NT2/D1 (cell line): ENCODE data around the gene TM9SF4.

Source experiments
- DNase-seq: peaks from one replicate; pipeline ENCODE4 v3.0.0-alpha.2; 2011; ENCODE audit warnings: low read depth, low spot score
- H3K27me3 ChIP-seq: 2 replicates; pipeline ENCODE4 v1.6.0; 2011; ENCODE audit warnings: mild to moderate bottlenecking; ENCODE audit not compliant: insufficient read length, insufficient read depth
- H3K36me3 ChIP-seq: 2 replicates; pipeline ENCODE4 v1.6.1; 2011; ENCODE audit warnings: mild to moderate bottlenecking, low read length, mixed read lengths; ENCODE audit not compliant: insufficient read depth, insufficient read length
- H3K4me1 ChIP-seq: 2 replicates; pipeline ENCODE4 v1.5.1; 2011; ENCODE audit not compliant: insufficient read depth, insufficient read length
- H3K4me3 ChIP-seq: 2 replicates; pipeline ENCODE4 v1.5.1; 2011; ENCODE audit warnings: low read depth; ENCODE audit not compliant: insufficient read length
- H3K9ac ChIP-seq: 2 replicates; pipeline ENCODE4 v1.6.0; 2011; ENCODE audit warnings: low read depth; ENCODE audit not compliant: insufficient read length
- H3K9me3 ChIP-seq: 2 replicates; pipeline ENCODE4 v1.5.1; 2011; ENCODE audit warnings: mild to moderate bottlenecking, low read length; ENCODE audit not compliant: insufficient read depth
- SUZ12 ChIP-seq: IDR thresholded peaks from 2 replicates; pipeline ENCODE4 v1.6.1; 2011; ENCODE audit not compliant: insufficient read length, insufficient read depth; ENCODE audit errors: extremely low read depth
- YY1 ChIP-seq: IDR thresholded peaks from 2 replicates; pipeline ENCODE4 v1.6.1; 2011; ENCODE audit not compliant: insufficient read length, insufficient read depth
- ZNF274 ChIP-seq: IDR thresholded peaks from 2 replicates; pipeline ENCODE4 v1.6.1; 2011; ENCODE audit warnings: mild to moderate bottlenecking, low read depth, low read length

The TM9SF4 gene

DNA sequence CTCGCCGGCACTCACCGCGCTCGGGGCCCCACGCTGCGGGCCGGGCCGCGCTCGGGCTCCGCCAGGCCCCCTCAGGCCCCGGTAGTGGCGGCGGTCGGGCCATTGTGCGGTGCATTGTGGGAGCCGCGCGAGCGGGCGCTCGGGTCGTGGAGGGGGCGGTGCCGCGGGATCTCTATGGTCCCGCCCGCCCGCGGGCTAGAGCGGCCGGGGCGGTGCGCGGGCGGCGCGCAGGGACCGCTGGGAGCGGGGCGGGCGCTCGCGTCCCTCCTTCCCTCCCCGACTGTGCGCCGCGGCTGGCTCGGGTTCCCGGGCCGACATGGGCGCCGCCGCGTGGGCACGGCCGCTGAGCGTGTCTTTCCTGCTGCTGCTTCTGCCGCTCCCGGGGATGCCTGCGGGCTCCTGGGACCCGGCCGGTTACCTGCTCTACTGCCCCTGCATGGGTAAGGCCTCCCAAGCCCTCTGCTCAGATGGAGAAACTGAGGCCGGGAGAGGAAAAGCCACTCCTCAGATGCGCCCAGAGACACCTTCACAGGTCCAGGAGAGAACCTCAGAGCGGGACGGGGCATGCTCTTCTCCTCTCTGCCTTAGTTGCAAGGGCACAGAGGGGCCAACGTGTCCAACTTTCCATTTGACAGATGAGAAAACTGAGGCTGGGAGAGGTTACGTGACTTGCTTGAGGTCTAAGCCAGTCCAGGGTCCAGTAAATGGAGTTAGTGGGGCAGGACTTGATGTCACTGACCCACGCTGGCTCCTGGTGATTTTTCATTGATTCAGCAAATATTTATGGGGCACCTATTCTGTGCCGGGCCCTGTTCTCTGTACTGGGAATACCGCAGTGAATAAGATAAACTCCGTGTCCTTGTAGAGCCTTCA is 98.3 kb downstream of the TM9SF4 start, which contains the start of the genes PLAGL2 and POFUT1:
TSS of gene PLAGL2 (minus strand) at position 118 of the 873 bp plus-strand sequence. CDS start 5,565 bp downstream, outside the sequence.
TSS of gene POFUT1 (plus strand) at position 255 of the 873 bp plus-strand sequence. CDS start at position 317, 62 bp downstream.
- no peaks in the 10 kb centered on the region for H3K4me1 ChIP-seq
- H3K27me3 ChIP-seq = no peaks in the 10 kb centered on the region
- peak within 1 kb of the TSS; percentile 98 for H3K4me3 ChIP-seq
- no peaks in the 10 kb centered on the region for H3K9me3 ChIP-seq
- peak within 1 kb of the TSS; percentile 96 for H3K9ac ChIP-seq
- TF ChIP-seq YY1 (no peak), ZNF274 (no peak), SUZ12 (no peak)
- peak; percentile 51 for DNase-seq
- peaks cover 67% of the 10 kb centered on the region for H3K36me3 ChIP-seq

DNA sequence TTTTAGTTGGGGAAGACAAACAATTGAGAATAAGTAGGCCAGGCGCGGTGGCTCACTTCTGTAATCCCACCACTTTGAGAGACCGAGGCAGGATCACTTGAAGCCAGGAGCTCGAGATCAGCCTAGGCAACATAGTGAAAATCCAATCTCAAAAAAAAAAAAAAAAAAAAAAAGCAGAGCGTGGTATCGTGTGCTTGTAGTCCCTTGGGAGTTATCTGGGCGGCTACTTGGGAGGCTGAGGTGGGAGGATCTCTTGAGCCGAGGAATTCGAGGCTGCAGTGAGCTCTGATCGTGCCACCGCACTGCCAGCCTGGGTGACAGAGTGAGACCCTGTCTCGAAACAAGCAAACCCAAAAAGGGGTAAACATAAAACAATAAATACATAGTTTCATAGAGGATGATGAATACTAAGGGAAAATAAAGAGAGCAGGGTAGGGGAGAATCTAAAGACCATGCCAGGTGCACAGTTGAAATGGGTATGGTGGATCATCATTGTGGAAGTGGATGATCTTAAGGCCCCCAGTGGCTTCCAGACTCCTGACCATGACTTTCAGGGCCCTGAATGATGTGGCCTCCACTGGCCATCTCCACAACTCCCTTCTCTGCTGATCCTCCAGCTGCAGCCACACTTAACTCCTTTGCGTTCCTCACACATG is 99.1 kb downstream of the TM9SF4 start:
- Histone ChIP-seq H3K36me3 (peaks cover 60% of the 10 kb centered on the region), H3K9ac (peak overlapping the region; percentile 96), H3K4me1 (no peaks in the 10 kb centered on the region), H3K27me3 (no peaks in the 10 kb centered on the region), H3K4me3 (peak overlapping the region; percentile 98), H3K9me3 (no peaks in the 10 kb centered on the region)
- no peak for DNase-seq
- no peak for TF ChIP-seq SUZ12
- TF ChIP-seq YY1 = no peak
- no peak for TF ChIP-seq ZNF274

DNA sequence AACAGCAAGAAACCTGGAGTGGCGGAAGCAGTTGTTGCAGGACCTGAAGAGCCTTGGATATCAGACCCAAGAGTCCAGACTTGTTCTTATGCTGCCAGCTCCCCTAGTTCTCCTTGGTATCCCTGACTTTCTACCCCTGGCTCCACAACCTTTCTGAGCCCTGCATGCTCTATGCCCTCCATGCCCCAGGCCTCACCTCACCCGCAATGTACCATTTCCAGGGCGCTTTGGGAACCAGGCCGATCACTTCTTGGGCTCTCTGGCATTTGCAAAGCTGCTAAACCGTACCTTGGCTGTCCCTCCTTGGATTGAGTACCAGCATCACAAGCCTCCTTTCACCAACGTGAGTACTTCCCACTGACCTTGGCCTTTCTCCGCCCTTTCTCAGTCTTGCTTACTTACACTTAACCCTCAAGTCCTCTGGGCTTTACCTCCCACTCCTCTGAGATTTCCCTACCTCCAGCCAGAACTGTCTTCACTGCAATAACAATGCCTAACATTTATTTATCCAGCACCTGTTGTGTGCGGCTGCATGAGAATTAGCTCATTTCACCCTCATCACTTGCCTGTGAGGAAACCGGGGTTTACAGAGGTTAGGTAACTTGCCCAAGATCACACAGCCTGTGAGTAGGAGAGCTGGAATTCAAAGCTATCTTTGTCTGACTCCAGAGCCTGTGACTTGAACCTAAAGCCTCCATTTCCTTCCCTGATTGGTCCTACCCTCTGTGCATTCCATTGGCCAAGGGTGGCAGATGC is 100.5 kb downstream of the TM9SF4 start:
- Histone ChIP-seq H3K9me3 (no peaks in the 10 kb centered on the region), H3K36me3 (peaks cover 52% of the 10 kb centered on the region), H3K4me3 (no peak overlapping the region), H3K27me3 (no peaks in the 10 kb centered on the region), H3K4me1 (no peaks in the 10 kb centered on the region), H3K9ac (no peak overlapping the region)
- TF ChIP-seq YY1 (no peak), SUZ12 (no peak), ZNF274 (no peak)
- DNase-seq = no peak

DNA sequence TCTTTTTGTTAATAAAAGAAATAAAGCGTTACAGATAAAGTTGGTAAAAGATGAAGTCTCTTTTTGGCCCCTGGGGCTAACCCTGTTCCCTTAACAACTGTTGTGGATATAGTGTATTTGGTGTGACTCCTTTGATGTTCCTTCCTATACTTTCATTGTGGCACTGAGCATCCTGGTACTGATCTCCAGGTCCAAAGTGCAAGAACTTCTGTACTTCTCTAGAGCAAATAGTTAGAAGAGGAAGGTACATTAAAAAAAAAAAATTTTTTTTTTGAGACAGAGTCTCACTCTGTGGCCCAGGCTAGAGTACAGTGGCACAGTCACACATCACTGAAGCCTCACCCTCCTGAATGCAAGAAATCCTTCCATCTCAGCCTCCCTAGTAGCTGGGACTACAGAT is 104.4 kb downstream of the TM9SF4 start:
- Histone ChIP-seq H3K9ac (no peak overlapping the region), H3K36me3 (peaks cover 78% of the 10 kb centered on the region), H3K9me3 (no peaks in the 10 kb centered on the region), H3K4me3 (no peak overlapping the region), H3K27me3 (no peaks in the 10 kb centered on the region), H3K4me1 (no peaks in the 10 kb centered on the region)
- TF ChIP-seq YY1 (no peak), SUZ12 (no peak), ZNF274 (no peak)
- no peak for DNase-seq

DNA sequence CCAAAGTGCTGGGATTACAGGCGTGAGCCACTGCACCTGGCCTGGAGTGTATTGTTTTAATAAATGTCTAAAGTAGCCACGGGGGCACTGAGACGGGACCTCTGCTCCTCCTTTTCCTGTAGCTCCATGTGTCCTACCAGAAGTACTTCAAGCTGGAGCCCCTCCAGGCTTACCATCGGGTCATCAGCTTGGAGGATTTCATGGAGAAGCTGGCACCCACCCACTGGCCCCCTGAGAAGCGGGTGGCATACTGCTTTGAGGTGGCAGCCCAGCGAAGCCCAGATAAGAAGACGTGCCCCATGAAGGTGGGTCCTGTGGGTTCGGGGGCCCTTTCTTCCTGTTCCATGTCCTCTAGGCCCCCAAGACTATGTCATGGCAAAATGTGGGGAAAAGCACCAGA is 105.6 kb downstream of the TM9SF4 start:
- Histone ChIP-seq H3K4me1 (no peaks in the 10 kb centered on the region), H3K9ac (no peak overlapping the region), H3K4me3 (no peak overlapping the region), H3K36me3 (peaks cover 71% of the 10 kb centered on the region), H3K27me3 (no peaks in the 10 kb centered on the region), H3K9me3 (no peaks in the 10 kb centered on the region)
- DNase-seq = no peak
- no peak for TF ChIP-seq ZNF274
- no peak for TF ChIP-seq YY1
- TF ChIP-seq SUZ12 = no peak

DNA sequence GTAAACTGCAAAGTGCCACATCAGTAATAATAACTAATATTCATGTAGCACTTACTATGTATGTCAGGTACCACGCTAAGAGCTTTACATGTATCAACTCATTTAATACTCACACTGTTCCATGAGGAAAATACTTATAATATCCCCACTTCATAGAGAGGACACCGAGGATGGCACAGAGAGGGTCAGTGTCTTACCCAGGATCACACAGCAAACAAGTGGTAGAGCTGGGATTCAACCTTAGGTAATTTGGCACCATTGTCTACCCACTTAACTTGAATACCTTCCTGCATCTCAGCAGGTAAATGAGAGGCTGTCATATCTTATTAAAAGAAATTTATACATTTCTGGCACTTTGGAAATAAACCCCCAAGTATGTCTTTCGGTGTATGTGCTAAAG is 106.2 kb downstream of the TM9SF4 start:
- Histone ChIP-seq H3K4me1 (no peaks in the 10 kb centered on the region), H3K27me3 (no peaks in the 10 kb centered on the region), H3K9ac (no peak overlapping the region), H3K9me3 (no peaks in the 10 kb centered on the region), H3K4me3 (no peak overlapping the region), H3K36me3 (peaks cover 70% of the 10 kb centered on the region)
- TF ChIP-seq YY1 (no peak), ZNF274 (no peak), SUZ12 (no peak)
- DNase-seq = no peak
